OCI-LY3 (cell line): ENCODE measurements around the gene GPR37L1.

Experiments used
- CTCF ChIP-seq: fragments of 200-600, 300-600 bp; sonication (generic); IDR thresholded peaks from 2 replicates; pipeline ENCODE4 v1.5.1; 2014; ENCODE audit warnings: antibody characterized with exemption, low read length, low read depth
- EZH2phosphoT487 ChIP-seq: fragments of 200-600 bp; shearing (Covaris generic); IDR thresholded peaks from 2 replicates; pipeline ENCODE4 v1.6.1; 2018; ENCODE audit warnings: antibody characterized with exemption, mixed run types, low read depth

- TF ChIP-seq CTCF (no peak), EZH2phosphoT487 (no peak)
These were observed 39.9 kb downstream of the GPR37L1 start for GRCh38 chr1:202162418-202163280.
